ENCODE data around the gene GRPEL1. TPM values are rescaled to one million over a fixed set of nuclear protein-coding genes. Genes with fewer than 3 reads are reported as not detected.

Gene GRPEL1
- total and polyA plus RNA-seq, 4 donors = 9.8 to 98.1 (median 40.2) TPM

DNA sequence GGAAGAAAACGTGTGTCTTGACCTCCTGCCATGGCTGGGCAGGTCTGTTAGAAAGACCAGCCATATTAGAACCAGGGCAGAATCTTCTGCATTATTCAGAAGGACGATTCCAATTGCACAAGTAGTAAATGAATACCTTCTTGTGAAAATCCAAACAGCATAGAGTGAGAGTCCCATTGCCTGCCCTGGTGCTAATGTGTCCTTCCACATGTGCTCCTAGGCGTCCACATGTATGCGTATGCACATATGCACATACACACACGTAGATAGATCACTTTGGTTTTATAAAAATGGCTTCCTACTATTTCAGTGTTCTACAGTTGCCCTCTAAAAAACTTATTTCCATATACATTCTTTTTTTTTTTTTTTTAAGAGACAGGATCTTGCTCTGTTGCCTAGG, 10.2 kb upstream of the GRPEL1 start:
- WGBS = 86% methylated on average over 5 of the region's 5 CpGs

DNA sequence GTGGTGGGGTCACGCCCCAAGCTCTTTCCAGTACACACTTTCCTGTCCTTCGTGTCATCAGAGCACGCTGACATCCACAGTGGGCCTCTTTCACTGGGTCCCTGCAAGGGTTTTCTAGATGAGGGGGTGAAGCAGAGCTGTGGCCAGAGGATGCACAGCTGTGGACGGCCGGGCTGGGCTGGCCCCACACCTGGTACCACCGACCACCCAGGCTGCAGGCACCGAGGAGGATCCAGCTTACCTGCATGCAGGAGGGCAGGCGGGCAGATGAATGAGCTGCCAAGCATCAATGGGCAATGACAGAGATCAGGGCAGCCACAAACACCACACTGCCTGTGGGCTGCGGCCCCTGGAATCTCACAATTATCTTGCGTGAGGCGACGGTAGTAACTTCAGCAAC, 9.5 kb upstream of the GRPEL1 start:
- Histone ChIP-seq H3K27ac (ENCODE audit: low read depth in 1 of 2, low read length in 2 of 2) (no peak overlapping the region), H3K9me3 (ENCODE audit: control insufficient read depth in 4 of 4, low read length in 3 of 4) (no peaks in the 10 kb centered on the region), H3K4me3 (ENCODE audit: low read depth in 1 of 3, low read length in 3 of 3) (no peak overlapping the region), H3K4me1 (ENCODE audit: control insufficient read depth in 4 of 4, insufficient read depth in 4 of 4, low read length in 3 of 4) (peaks cover 0 to 5% (median 0%) of the 10 kb centered on the region in 4 donors), H3K9ac (ENCODE audit: low read depth in 1 of 2, low read length in 2 of 2) (no peak overlapping the region), H3K27me3 (ENCODE audit: control insufficient read depth in 4 of 4, insufficient read depth in 4 of 4, low read length in 3 of 4) (no peaks in the 10 kb centered on the region), H3K36me3 (ENCODE audit: control insufficient read depth in 4 of 4, insufficient read depth in 3 of 4, low read depth in 1 of 4, low read length in 3 of 4) (no peaks in the 10 kb centered on the region)
- DNase-seq (ENCODE audit: low spot score) = no peak
- WGBS = 93% methylated on average over 12 of the region's 12 CpGs
- TF ChIP-seq, protein P1, sequence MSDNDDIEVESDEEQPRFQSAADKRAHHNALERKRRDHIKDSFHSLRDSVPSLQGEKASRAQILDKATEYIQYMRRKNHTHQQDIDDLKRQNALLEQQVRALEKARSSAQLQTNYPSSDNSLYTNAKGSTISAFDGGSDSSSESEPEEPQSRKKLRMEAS (IDR thresholded peaks at IDR 0.05) = no peak
- TF ChIP-seq SP1 (IDR thresholded peaks at IDR 0.05) (no peak), RAD21 (IDR thresholded peaks at IDR 0.05) (no peak), EGR1 (IDR thresholded peaks at IDR 0.05; ENCODE audit: low read depth in 2 of 2) (no peak), FOXA2 (IDR thresholded peaks at IDR 0.05) (no peak), GABPA (IDR thresholded peaks at IDR 0.05 in 1 of 2, conservative IDR thresholded peaks at IDR 0.05 in 1 of 2) (no peak), HNF4G (IDR thresholded peaks at IDR 0.05) (no peak), TAF1 (conservative IDR thresholded peaks at IDR 0.05) (no peak), NR2F2 (IDR thresholded peaks at IDR 0.05) (no peak), HNF4A (conservative IDR thresholded peaks at IDR 0.05) (no peak), JUND (IDR thresholded peaks at IDR 0.05) (no peak), FOXA1 (IDR thresholded peaks at IDR 0.05) (no peak)

More for the DNA sequence above, 10.2 kb upstream of the GRPEL1 start:
- no peak for TF ChIP-seq RXRA (IDR thresholded peaks at IDR 0.05)
- no peak for TF ChIP-seq JUND (IDR thresholded peaks at IDR 0.05)
- no peak overlapping the region for H3K27ac ChIP-seq (ENCODE audit: low read depth in 1 of 2, low read length in 2 of 2)
- H3K4me3 ChIP-seq (ENCODE audit: low read depth in 1 of 3, low read length in 3 of 3) = no peak overlapping the region
- H3K4me1 ChIP-seq (ENCODE audit: control insufficient read depth in 4 of 4, insufficient read depth in 4 of 4, low read length in 3 of 4) = peaks cover 0 to 5% (median 0%) of the 10 kb centered on the region in 4 donors
- no peaks in the 10 kb centered on the region for H3K27me3 ChIP-seq (ENCODE audit: control insufficient read depth in 4 of 4, insufficient read depth in 4 of 4, low read length in 3 of 4)
- no peak for DNase-seq (ENCODE audit: low spot score)
- H3K36me3 ChIP-seq (ENCODE audit: control insufficient read depth in 4 of 4, insufficient read depth in 3 of 4, low read depth in 1 of 4, low read length in 3 of 4) = no peaks in the 10 kb centered on the region
- H3K9me3 ChIP-seq (ENCODE audit: control insufficient read depth in 4 of 4, low read length in 3 of 4) = no peaks in the 10 kb centered on the region
- H3K9ac ChIP-seq (ENCODE audit: low read depth in 1 of 2, low read length in 2 of 2) = no peak overlapping the region

DNA sequence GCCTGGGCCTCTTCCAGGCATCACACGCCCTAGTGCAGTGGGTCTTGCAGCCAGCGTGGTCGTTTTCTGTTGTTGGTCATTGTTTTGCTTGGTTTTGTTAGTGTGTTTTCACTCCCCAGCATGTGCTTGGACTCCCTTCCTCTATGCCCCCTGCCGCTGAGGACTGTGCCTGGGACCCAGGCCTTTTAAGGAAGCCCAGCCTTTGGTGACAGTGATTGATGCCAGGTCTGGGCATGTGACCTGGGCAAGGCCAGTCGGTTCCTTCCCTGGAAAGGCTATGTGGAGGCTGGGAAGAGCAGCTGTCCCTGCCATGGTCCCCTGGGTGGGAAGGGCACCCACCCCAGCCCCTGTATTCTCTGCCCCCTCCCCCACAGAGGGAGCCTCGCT, 8.8 kb upstream of the GRPEL1 start:
- Histone ChIP-seq H3K9ac (ENCODE audit: low read depth in 1 of 2, low read length in 2 of 2) (no peak overlapping the region), H3K9me3 (ENCODE audit: control insufficient read depth in 4 of 4, low read length in 3 of 4) (no peaks in the 10 kb centered on the region), H3K4me1 (ENCODE audit: control insufficient read depth in 4 of 4, insufficient read depth in 4 of 4, low read length in 3 of 4) (no peaks in the 10 kb centered on the region), H3K36me3 (ENCODE audit: control insufficient read depth in 4 of 4, insufficient read depth in 3 of 4, low read depth in 1 of 4, low read length in 3 of 4) (no peaks in the 10 kb centered on the region), H3K27ac (ENCODE audit: low read depth in 1 of 2, low read length in 2 of 2) (no peak overlapping the region), H3K4me3 (ENCODE audit: low read depth in 1 of 3, low read length in 3 of 3) (no peak overlapping the region), H3K27me3 (ENCODE audit: control insufficient read depth in 4 of 4, insufficient read depth in 4 of 4, low read length in 3 of 4) (no peaks in the 10 kb centered on the region)
- TF ChIP-seq HNF4A (conservative IDR thresholded peaks at IDR 0.05) (no peak), YY1 (IDR thresholded peaks at IDR 0.05) (no peak), FOXA2 (IDR thresholded peaks at IDR 0.05) (no peak), RAD21 (IDR thresholded peaks at IDR 0.05) (no peak), EGR1 (IDR thresholded peaks at IDR 0.05; ENCODE audit: low read depth in 2 of 2) (no peak), JUND (IDR thresholded peaks at IDR 0.05) (no peak), RXRA (IDR thresholded peaks at IDR 0.05) (no peak), GABPA (IDR thresholded peaks at IDR 0.05 in 1 of 2, conservative IDR thresholded peaks at IDR 0.05 in 1 of 2) (no peak), NR2F2 (IDR thresholded peaks at IDR 0.05) (no peak), HNF4G (IDR thresholded peaks at IDR 0.05) (no peak)
- TF ChIP-seq, protein P2, sequence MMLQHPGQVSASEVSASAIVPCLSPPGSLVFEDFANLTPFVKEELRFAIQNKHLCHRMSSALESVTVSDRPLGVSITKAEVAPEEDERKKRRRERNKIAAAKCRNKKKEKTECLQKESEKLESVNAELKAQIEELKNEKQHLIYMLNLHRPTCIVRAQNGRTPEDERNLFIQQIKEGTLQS (IDR thresholded peaks at IDR 0.05) = no peak
- TF ChIP-seq, protein P3, sequence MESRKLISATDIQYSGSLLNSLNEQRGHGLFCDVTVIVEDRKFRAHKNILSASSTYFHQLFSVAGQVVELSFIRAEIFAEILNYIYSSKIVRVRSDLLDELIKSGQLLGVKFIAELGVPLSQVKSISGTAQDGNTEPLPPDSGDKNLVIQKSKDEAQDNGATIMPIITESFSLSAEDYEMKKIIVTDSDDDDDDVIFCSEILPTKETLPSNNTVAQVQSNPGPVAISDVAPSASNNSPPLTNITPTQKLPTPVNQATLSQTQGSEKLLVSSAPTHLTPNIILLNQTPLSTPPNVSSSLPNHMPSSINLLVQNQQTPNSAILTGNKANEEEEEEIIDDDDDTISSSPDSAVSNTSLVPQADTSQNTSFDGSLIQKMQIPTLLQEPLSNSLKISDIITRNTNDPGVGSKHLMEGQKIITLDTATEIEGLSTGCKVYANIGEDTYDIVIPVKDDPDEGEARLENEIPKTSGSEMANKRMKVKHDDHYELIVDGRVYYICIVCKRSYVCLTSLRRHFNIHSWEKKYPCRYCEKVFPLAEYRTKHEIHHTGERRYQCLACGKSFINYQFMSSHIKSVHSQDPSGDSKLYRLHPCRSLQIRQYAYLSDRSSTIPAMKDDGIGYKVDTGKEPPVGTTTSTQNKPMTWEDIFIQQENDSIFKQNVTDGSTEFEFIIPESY (IDR thresholded peaks at IDR 0.05) = no peak
- TF ChIP-seq, protein P1 (IDR thresholded peaks at IDR 0.05) = no peak
- TF ChIP-seq, protein P4, sequence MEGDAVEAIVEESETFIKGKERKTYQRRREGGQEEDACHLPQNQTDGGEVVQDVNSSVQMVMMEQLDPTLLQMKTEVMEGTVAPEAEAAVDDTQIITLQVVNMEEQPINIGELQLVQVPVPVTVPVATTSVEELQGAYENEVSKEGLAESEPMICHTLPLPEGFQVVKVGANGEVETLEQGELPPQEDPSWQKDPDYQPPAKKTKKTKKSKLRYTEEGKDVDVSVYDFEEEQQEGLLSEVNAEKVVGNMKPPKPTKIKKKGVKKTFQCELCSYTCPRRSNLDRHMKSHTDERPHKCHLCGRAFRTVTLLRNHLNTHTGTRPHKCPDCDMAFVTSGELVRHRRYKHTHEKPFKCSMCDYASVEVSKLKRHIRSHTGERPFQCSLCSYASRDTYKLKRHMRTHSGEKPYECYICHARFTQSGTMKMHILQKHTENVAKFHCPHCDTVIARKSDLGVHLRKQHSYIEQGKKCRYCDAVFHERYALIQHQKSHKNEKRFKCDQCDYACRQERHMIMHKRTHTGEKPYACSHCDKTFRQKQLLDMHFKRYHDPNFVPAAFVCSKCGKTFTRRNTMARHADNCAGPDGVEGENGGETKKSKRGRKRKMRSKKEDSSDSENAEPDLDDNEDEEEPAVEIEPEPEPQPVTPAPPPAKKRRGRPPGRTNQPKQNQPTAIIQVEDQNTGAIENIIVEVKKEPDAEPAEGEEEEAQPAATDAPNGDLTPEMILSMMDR (IDR thresholded peaks at IDR 0.05; ENCODE audit: low read depth, low read length, missing input control) = no peak
- TF ChIP-seq, protein P5, sequence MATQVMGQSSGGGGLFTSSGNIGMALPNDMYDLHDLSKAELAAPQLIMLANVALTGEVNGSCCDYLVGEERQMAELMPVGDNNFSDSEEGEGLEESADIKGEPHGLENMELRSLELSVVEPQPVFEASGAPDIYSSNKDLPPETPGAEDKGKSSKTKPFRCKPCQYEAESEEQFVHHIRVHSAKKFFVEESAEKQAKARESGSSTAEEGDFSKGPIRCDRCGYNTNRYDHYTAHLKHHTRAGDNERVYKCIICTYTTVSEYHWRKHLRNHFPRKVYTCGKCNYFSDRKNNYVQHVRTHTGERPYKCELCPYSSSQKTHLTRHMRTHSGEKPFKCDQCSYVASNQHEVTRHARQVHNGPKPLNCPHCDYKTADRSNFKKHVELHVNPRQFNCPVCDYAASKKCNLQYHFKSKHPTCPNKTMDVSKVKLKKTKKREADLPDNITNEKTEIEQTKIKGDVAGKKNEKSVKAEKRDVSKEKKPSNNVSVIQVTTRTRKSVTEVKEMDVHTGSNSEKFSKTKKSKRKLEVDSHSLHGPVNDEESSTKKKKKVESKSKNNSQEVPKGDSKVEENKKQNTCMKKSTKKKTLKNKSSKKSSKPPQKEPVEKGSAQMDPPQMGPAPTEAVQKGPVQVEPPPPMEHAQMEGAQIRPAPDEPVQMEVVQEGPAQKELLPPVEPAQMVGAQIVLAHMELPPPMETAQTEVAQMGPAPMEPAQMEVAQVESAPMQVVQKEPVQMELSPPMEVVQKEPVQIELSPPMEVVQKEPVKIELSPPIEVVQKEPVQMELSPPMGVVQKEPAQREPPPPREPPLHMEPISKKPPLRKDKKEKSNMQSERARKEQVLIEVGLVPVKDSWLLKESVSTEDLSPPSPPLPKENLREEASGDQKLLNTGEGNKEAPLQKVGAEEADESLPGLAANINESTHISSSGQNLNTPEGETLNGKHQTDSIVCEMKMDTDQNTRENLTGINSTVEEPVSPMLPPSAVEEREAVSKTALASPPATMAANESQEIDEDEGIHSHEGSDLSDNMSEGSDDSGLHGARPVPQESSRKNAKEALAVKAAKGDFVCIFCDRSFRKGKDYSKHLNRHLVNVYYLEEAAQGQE (IDR thresholded peaks at IDR 0.05) = no peak
- 84% methylated on average over 6 of the region's 6 CpGs for WGBS
- DNase-seq (ENCODE audit: low spot score) = no peak
